GM12892 (cell line): Measurements from ENCODE around the gene CRIP1.

Source experiments
- POLR2A ChIP-seq: IDR thresholded peaks from 2 replicates; pipeline ENCODE4 v1.6.1; 2011; ENCODE audit warnings: low read depth, low read length, control low read depth
- POLR2AphosphoS5 ChIP-seq: IDR thresholded peaks from 2 replicates; pipeline ENCODE4 v1.6.1; 2011; ENCODE audit warnings: low read depth, low read length, control low read depth
- TAF1 ChIP-seq: IDR thresholded peaks from 2 replicates; pipeline ENCODE4 v1.6.1; 2011; ENCODE audit warnings: low read depth, mild to moderate bottlenecking, control low read depth, low read length, borderline replicate concordance

GRCh38 chr14:105476097-105476830, 10.4 kb upstream of the CRIP1 start:
- TF ChIP-seq POLR2AphosphoS5 (no peak), TAF1 (no peak), POLR2A (no peak)
